H9 (cell line): Measurements from ENCODE around the gene FSHR. TPM values are rescaled to one million over a fixed set of nuclear protein-coding genes. Genes with fewer than 3 reads are reported as not detected.

Source experiments
- DNase-seq: peaks from one replicate; pipeline ENCODE4 v3.0.0-alpha.2; 2017
- H2AFZ ChIP-seq: one replicate; pipeline ENCODE4 v1.6.1; 2013; ENCODE audit warnings: mild to moderate bottlenecking, low read length, control low read depth, moderate library complexity
- H2AK5ac ChIP-seq: 2 replicates; pipeline ENCODE4 v1.6.1; 2013; ENCODE audit warnings: low read length, control low read depth, mixed read lengths; ENCODE audit not compliant: insufficient read length
- H2BK120ac ChIP-seq: one replicate; pipeline ENCODE4 v1.6.1; 2013; ENCODE audit warnings: low read depth, mild to moderate bottlenecking, low read length, control low read depth, inconsistent platforms; ENCODE audit not compliant: poor library complexity, severe bottlenecking
- H2BK12ac ChIP-seq: 2 replicates; pipeline ENCODE4 v1.6.1; 2013; ENCODE audit warnings: low read length, control low read depth, mixed read lengths, low read depth; ENCODE audit not compliant: insufficient read length
- H2BK15ac ChIP-seq: 2 replicates; pipeline ENCODE4 v1.6.1; 2013; ENCODE audit warnings: low read depth, low read length, control low read depth
- H2BK20ac ChIP-seq: one replicate; pipeline ENCODE4 v1.6.1; 2013; ENCODE audit warnings: low read depth, mild to moderate bottlenecking, low read length, control low read depth, inconsistent platforms; ENCODE audit not compliant: poor library complexity, severe bottlenecking
- H2BK5ac ChIP-seq: 2 replicates; pipeline ENCODE4 v1.6.1; 2013; ENCODE audit warnings: low read length, control low read depth, mixed read lengths; ENCODE audit not compliant: insufficient read length
- H3K14ac ChIP-seq: 2 replicates; pipeline ENCODE4 v1.6.1; 2013; ENCODE audit warnings: low read length, control low read depth; ENCODE audit not compliant: insufficient read depth
- H3K18ac ChIP-seq: 2 replicates; pipeline ENCODE4 v1.6.1; 2013; ENCODE audit warnings: low read depth, mild to moderate bottlenecking, mixed read lengths, low read length, control low read depth; ENCODE audit not compliant: insufficient read length
- H3K23ac ChIP-seq: 2 replicates; pipeline ENCODE4 v1.6.1; 2013; ENCODE audit warnings: low read length, control low read depth, mixed read lengths, low read depth; ENCODE audit not compliant: insufficient read length
- H3K23me2 ChIP-seq: 2 replicates; pipeline ENCODE4 v1.6.1; 2013; ENCODE audit warnings: low read depth, mild to moderate bottlenecking, mixed read lengths, low read length, control low read depth; ENCODE audit not compliant: insufficient read length, poor library complexity, severe bottlenecking
- H3K27ac ChIP-seq: 2 replicates; pipeline ENCODE4 v1.5.1; 2013; ENCODE audit warnings: low read length, control low read depth, mixed read lengths, low read depth; ENCODE audit not compliant: insufficient read length
- H3K27me3 ChIP-seq: 2 replicates; pipeline ENCODE4 v1.6.1; 2013; ENCODE audit warnings: low read length, control low read depth, inconsistent platforms; ENCODE audit not compliant: insufficient read depth
- H3K4ac ChIP-seq: 2 replicates; pipeline ENCODE4 v1.6.1; 2013; ENCODE audit warnings: low read depth, mild to moderate bottlenecking, control low read depth, inconsistent platforms, low read length, moderate library complexity
- H3K4me1 ChIP-seq: 2 replicates; pipeline ENCODE4 v1.6.1; 2013; ENCODE audit warnings: low read length, control low read depth, inconsistent platforms; ENCODE audit not compliant: insufficient read depth
- H3K4me2 ChIP-seq: 2 replicates; pipeline ENCODE4 v1.6.1; 2013; ENCODE audit warnings: low read length, control low read depth, mixed read lengths; ENCODE audit not compliant: insufficient read length, insufficient read depth
- H3K56ac ChIP-seq: 2 replicates; pipeline ENCODE4 v1.6.1; 2013; ENCODE audit warnings: low read depth, mild to moderate bottlenecking, mixed read lengths, low read length, control low read depth; ENCODE audit not compliant: insufficient read length
- H3K79me1 ChIP-seq: 2 replicates; pipeline ENCODE4 v1.6.1; 2013; ENCODE audit warnings: low read depth, mild to moderate bottlenecking, moderate library complexity, low read length, control low read depth, inconsistent platforms; ENCODE audit not compliant: insufficient read depth, poor library complexity, severe bottlenecking
- H3K79me2 ChIP-seq: 2 replicates; pipeline ENCODE4 v1.6.1; 2013; ENCODE audit warnings: low read length, control low read depth, inconsistent platforms; ENCODE audit not compliant: insufficient read depth
- H3K9ac ChIP-seq: 2 replicates; pipeline ENCODE4 v1.6.1; 2013; ENCODE audit warnings: low read length, control low read depth, mixed read lengths; ENCODE audit not compliant: insufficient read length; ENCODE audit errors: extremely low read depth
- H3K9me3 ChIP-seq: one replicate; pipeline ENCODE4 v1.6.1; 2013; ENCODE audit warnings: low read depth, low read length, inconsistent platforms; ENCODE audit not compliant: control insufficient read depth
- H3T11ph ChIP-seq: one replicate; pipeline ENCODE4 v1.6.1; 2013; ENCODE audit warnings: mild to moderate bottlenecking, low read length, control low read depth, inconsistent platforms
- H4K20me1 ChIP-seq: one replicate; pipeline ENCODE4 v1.6.1; 2013; ENCODE audit not compliant: control insufficient read depth, insufficient read length, insufficient read depth
- H4K5ac ChIP-seq: 2 replicates; pipeline ENCODE4 v1.6.1; 2013; ENCODE audit warnings: low read depth, mild to moderate bottlenecking, mixed read lengths, low read length, control low read depth; ENCODE audit not compliant: insufficient read length
- H4K8ac ChIP-seq: replicated peaks from 2 replicates; pipeline ENCODE4 v1.6.1; 2013; ENCODE audit warnings: low read length, control low read depth, mixed read lengths, low read depth; ENCODE audit not compliant: insufficient read length
- H4K91ac ChIP-seq: 2 replicates; pipeline ENCODE4 v1.6.1; 2013; ENCODE audit warnings: low read depth, mild to moderate bottlenecking, moderate library complexity, mixed read lengths, low read length, control low read depth; ENCODE audit not compliant: insufficient read length
- H3K27ac Mint-ChIP-seq, 3 experiments: 2 replicates in 2 of 3; 3 replicates in 1 of 3; pipeline ENCODE4 v1.8.0; 2020 to 2021; ENCODE audit warnings: mixed read lengths in 3 of 3, mild to moderate bottlenecking in 1 of 3, moderate library complexity in 1 of 3
- H3K27me3 Mint-ChIP-seq: 2 replicates; pipeline ENCODE4 v1.8.0; 2021; ENCODE audit warnings: low read depth, mild to moderate bottlenecking, moderate library complexity, mixed read lengths
- H3K36me3 Mint-ChIP-seq, 3 experiments: 2 replicates in 2 of 3; 3 replicates in 1 of 3; pipeline ENCODE4 v1.8.0; 2020 to 2021; ENCODE audit warnings: low read depth in 3 of 3, mixed read lengths in 3 of 3; ENCODE audit not compliant: insufficient read depth in 1 of 3
- H3K4me1 Mint-ChIP-seq, 2 experiments: 2 replicates each; pipeline ENCODE4 v1.8.0; 2020; ENCODE audit warnings: mixed read lengths in 2 of 2
- H3K4me3 Mint-ChIP-seq, 2 experiments: 2 replicates in 1 of 2; 3 replicates in 1 of 2; pipeline ENCODE4 v1.8.0; 2020 to 2021; ENCODE audit warnings: mild to moderate bottlenecking in 2 of 2, mixed read lengths in 2 of 2, moderate library complexity in 1 of 2
- H3K9me3 Mint-ChIP-seq, 2 experiments: 2 replicates in 1 of 2; 3 replicates in 1 of 2; pipeline ENCODE4 v1.8.0; 2020; ENCODE audit warnings: mild to moderate bottlenecking in 2 of 2, mixed read lengths in 2 of 2, moderate library complexity in 1 of 2
- CTCF ChIP-seq: fragments of 200-600 bp; sonication (generic); conservative IDR thresholded peaks from 3 replicates; pipeline ENCODE4 v1.8.0; 2021; ENCODE audit warnings: antibody characterized with exemption, mild to moderate bottlenecking
- WGBS: extraction: QIAGEN DNeasy Blood & Tissue Kit; methylation state at CpG from one replicate; pipeline ENCODE4 v1.1.7; 2013; ENCODE audit warnings: missing lambda C conversion rate, low lambda C conversion rate, mixed read lengths; ENCODE audit not compliant: insufficient read length; ENCODE audit errors: extremely low coverage; 5-methylcytosine and 5-hydroxymethylcytosine counted together
- total RNA-seq: library from RNA; stranded (reverse); gene quantifications from 2 replicates; pipeline ENCODE4 v1.2.1, GENCODE V29; 2021

The FSHR gene
- total RNA-seq, 1 experiment from 2014 or later, result not detected

DNA sequence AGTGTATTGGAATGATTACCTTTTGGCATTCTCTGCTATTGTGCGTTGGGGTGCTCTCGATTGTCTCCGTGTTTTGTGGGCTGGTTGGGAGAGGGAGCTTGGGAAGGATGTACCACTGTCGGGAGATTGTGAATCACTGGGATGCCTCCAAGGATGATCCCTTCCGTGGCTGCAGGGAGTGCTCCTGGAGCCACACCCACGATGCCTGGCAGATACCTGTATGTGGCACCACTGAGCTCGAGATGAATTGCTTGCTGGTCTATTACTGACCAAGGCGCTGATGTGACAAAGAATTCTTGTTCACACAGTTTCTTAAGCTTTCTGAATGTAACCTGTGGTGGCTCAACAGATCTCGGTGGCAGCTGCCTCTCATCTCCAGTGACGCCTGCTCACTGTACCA, 239.1 kb downstream of the FSHR start:
- no peak overlapping the region for H4K5ac ChIP-seq
- H2BK15ac ChIP-seq, result no peak overlapping the region
- TF ChIP-seq CTCF, result no peak
- H4K91ac ChIP-seq, result no peak overlapping the region
- no peak overlapping the region for H2AFZ ChIP-seq
- Mint-ChIP-seq H3K27me3 (peaks cover 2% of the 10 kb centered on the region; the same call in 1 of the 2 replicates), H3K4me1 (peaks cover 0 to 1% of the 10 kb centered on the region in 2 experiments; a peak in 1 of 4 replicates), H3K27ac (no peak overlapping the region), H3K9me3 (peaks cover 4 to 7% of the 10 kb centered on the region in 2 experiments; a peak in 4 of 5 replicates), H3K36me3 (no peaks in the 10 kb centered on the region; a peak in 1 of 7 replicates), H3K4me3 (no peak overlapping the region)
- H4K20me1 ChIP-seq, result no peaks in the 10 kb centered on the region
- no peak overlapping the region for H2BK12ac ChIP-seq
- H3K79me1 ChIP-seq, result no peaks in the 10 kb centered on the region
- H3K9ac ChIP-seq, result no peak overlapping the region
- H3K4me2 ChIP-seq, result no peak overlapping the region
- H3K79me2 ChIP-seq, result no peaks in the 10 kb centered on the region
- WGBS, result no CpG with 5 or more reads among the region's 10 CpGs
- no peak overlapping the region for H3T11ph ChIP-seq
- no peak overlapping the region for H3K27ac ChIP-seq
- H2BK5ac ChIP-seq, result no peak overlapping the region
- no peak overlapping the region for H2AK5ac ChIP-seq
- no peak overlapping the region for H3K56ac ChIP-seq
- H3K23me2 ChIP-seq, result peaks cover 3% of the 10 kb centered on the region
- no peaks in the 10 kb centered on the region for H3K27me3 ChIP-seq
- H3K18ac ChIP-seq, result no peak overlapping the region
- no peak for DNase-seq
- H3K23ac ChIP-seq, result no peak overlapping the region
- no peak overlapping the region for H3K14ac ChIP-seq
- H3K4ac ChIP-seq, result no peak overlapping the region
- H3K4me1 ChIP-seq, result no peaks in the 10 kb centered on the region
- H2BK20ac ChIP-seq, result no peak overlapping the region
- no peaks in the 10 kb centered on the region for H3K9me3 ChIP-seq
- H2BK120ac ChIP-seq, result no peak overlapping the region
- no peak overlapping the region for H4K8ac ChIP-seq
